Stimulated activated CD4-positive, alpha-beta T cell treated with anti-CD3 and anti-CD28 coated beads, TNF-alpha, amount 100 ng/mL, for 1 hour (primary cell): Measurements from ENCODE around the gene CEACAM16.
A peak's percentile ranks its signal among the peaks of the same experiment; 100 is the strongest.
"Not testable (repeated sequence)": the region's sequence is repeated elsewhere in the genome, so short reads cannot be mapped to it uniquely, and the experiment has no call there.

Source experiments
- DNase-seq, 3 donors: peaks; one replicate each; pipeline ENCODE4 v3.0.0-alpha.2; 2020; ENCODE audit warnings: low read depth in 3 of 3, low spot score in 1 of 3

The CEACAM16 gene

GRCh38 chr19:44698492-44699201 is at the start of gene CEACAM16:
Gene CEACAM16 (plus strand): TSS chr19:44699151. CDS start chr19:44701457, 2,306 bp downstream.
- no peak for DNase-seq

- no peak for DNase-seq
Measured at GRCh38 chr19:44649578-44650145, 49.3 kb upstream of the CEACAM16 start.

GRCh38 chr19:44653343-44653742 is 45.6 kb upstream of the CEACAM16 start:
- no peak for DNase-seq

GRCh38 chr19:44653977-44654774 is 44.8 kb upstream of the CEACAM16 start:
- peak; percentile 23 to 44 (median 35) for DNase-seq

- peak in 2 of 3 donors; percentile 30 to 61 for DNase-seq
Measured at GRCh38 chr19:44657211-44657921, 41.6 kb upstream of the CEACAM16 start.

- DNase-seq, result no peak
Measured at GRCh38 chr19:44658069-44658733, 40.8 kb upstream of the CEACAM16 start.

- DNase-seq, result no peak
Measured at GRCh38 chr19:44660081-44660480, 38.9 kb upstream of the CEACAM16 start.

- no peak for DNase-seq
Measured at GRCh38 chr19:44661205-44661604, 37.7 kb upstream of the CEACAM16 start.

- no peak for DNase-seq
Measured at GRCh38 chr19:44661904-44662303, 37.0 kb upstream of the CEACAM16 start.

- no peak for DNase-seq
Measured at GRCh38 chr19:44662691-44663385, 36.1 kb upstream of the CEACAM16 start.

- DNase-seq, result no peak
Measured at GRCh38 chr19:44663996-44664395, 35.0 kb upstream of the CEACAM16 start.

- DNase-seq, result no peak
Measured at GRCh38 chr19:44664976-44665375, 34.0 kb upstream of the CEACAM16 start.

- DNase-seq, result no peak
Measured at GRCh38 chr19:44666852-44667556, 31.9 kb upstream of the CEACAM16 start.

GRCh38 chr19:44668985-44669764 is 29.8 kb upstream of the CEACAM16 start:
- DNase-seq, result no peak

- not testable (repeated sequence) for DNase-seq
Measured at GRCh38 chr19:44670027-44670426, 28.9 kb upstream of the CEACAM16 start.

- no peak for DNase-seq
Measured at GRCh38 chr19:44671400-44671799, 27.6 kb upstream of the CEACAM16 start, which contains the start of gene CEACAM19. Gene CEACAM19 (plus strand): TSS chr19:44671482. CDS start chr19:44671932, 450 bp downstream.

- no peak for DNase-seq
Measured at GRCh38 chr19:44672226-44672625, 26.7 kb upstream of the CEACAM16 start.

- no peak for DNase-seq
Measured at GRCh38 chr19:44673510-44673909, 25.4 kb upstream of the CEACAM16 start.

GRCh38 chr19:44675521-44675920 is 23.4 kb upstream of the CEACAM16 start:
- no peak for DNase-seq
